HFF-Myc (cell line): Measurements from ENCODE around the gene HMGN3.

Source experiments
- DNase-seq: peaks from one replicate; pipeline ENCODE4 v3.0.0-alpha.2; 2011; ENCODE audit warnings: low read depth; ENCODE audit errors: extremely low read depth
- H3K4me3 ChIP-seq: replicated peaks from 2 replicates; pipeline ENCODE4 v1.5.1; 2011; ENCODE audit warnings: low read depth, mild to moderate bottlenecking, control low read depth, low read length
- TF ChIP-seq, protein P1 (sequence below): IDR thresholded peaks from 2 replicates; pipeline ENCODE4 v1.5.1; 2012; ENCODE audit warnings: mild to moderate bottlenecking, low read depth, low read length, control low read depth; ENCODE audit errors: missing control alignments

Gene HMGN3

DNA sequence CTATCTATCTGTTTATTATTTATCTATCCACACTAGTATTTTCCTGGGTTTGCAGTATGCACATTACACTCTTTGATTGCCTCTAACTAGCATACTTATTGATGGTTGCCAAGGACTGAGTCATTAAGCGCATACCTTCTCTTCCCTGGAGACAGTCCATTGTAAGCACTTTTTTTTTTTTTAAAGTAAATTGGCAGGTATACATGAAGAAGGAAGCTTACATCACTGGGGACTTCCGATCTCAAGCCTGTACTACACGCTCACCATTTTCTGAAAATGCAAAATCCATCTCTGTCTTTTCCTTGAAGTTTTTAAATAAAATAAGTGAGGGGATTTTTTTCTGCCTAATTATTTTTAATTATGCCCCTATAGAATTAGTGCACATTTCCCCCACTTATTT lies 63.5 kb downstream of the HMGN3 start:
- TF ChIP-seq, protein P1, sequence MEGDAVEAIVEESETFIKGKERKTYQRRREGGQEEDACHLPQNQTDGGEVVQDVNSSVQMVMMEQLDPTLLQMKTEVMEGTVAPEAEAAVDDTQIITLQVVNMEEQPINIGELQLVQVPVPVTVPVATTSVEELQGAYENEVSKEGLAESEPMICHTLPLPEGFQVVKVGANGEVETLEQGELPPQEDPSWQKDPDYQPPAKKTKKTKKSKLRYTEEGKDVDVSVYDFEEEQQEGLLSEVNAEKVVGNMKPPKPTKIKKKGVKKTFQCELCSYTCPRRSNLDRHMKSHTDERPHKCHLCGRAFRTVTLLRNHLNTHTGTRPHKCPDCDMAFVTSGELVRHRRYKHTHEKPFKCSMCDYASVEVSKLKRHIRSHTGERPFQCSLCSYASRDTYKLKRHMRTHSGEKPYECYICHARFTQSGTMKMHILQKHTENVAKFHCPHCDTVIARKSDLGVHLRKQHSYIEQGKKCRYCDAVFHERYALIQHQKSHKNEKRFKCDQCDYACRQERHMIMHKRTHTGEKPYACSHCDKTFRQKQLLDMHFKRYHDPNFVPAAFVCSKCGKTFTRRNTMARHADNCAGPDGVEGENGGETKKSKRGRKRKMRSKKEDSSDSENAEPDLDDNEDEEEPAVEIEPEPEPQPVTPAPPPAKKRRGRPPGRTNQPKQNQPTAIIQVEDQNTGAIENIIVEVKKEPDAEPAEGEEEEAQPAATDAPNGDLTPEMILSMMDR, result no peak
- no peak for DNase-seq
- no peak overlapping the region for H3K4me3 ChIP-seq

- TF ChIP-seq, protein P1, result no peak
- no peak overlapping the region for H3K4me3 ChIP-seq
- no peak for DNase-seq
Measured at GRCh38 chr6:79170431-79170830, 64.1 kb downstream of the HMGN3 start.

GRCh38 chr6:79168695-79168980 lies 65.8 kb downstream of the HMGN3 start:
- TF ChIP-seq, protein P1, result no peak
- DNase-seq, result no peak
- H3K4me3 ChIP-seq, result no peak overlapping the region

GRCh38 chr6:79167931-79168694 lies 66.4 kb downstream of the HMGN3 start:
- no peak overlapping the region for H3K4me3 ChIP-seq
- TF ChIP-seq, protein P1, result no peak
- no peak for DNase-seq

DNA sequence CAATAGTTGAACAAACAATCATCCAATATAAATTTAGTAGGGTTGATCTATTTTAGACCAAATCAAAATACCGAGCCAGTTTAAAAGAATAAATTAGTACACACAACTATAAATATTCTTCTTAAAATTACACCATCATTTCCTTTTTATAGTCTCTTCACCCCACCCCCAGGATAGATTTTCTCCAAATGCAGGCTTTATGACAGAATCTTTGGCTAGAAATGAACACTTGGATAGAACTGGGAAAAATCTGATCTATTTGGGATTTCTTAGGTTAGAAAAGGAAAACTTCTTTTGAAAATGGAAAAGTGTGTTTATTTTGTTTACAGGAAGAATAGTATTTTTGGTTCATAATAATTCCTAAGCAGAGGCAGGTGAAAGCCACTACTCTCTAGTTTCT lies 74.6 kb downstream of the HMGN3 start:
- no peak for DNase-seq
- TF ChIP-seq, protein P1, result no peak
- no peak overlapping the region for H3K4me3 ChIP-seq

DNA sequence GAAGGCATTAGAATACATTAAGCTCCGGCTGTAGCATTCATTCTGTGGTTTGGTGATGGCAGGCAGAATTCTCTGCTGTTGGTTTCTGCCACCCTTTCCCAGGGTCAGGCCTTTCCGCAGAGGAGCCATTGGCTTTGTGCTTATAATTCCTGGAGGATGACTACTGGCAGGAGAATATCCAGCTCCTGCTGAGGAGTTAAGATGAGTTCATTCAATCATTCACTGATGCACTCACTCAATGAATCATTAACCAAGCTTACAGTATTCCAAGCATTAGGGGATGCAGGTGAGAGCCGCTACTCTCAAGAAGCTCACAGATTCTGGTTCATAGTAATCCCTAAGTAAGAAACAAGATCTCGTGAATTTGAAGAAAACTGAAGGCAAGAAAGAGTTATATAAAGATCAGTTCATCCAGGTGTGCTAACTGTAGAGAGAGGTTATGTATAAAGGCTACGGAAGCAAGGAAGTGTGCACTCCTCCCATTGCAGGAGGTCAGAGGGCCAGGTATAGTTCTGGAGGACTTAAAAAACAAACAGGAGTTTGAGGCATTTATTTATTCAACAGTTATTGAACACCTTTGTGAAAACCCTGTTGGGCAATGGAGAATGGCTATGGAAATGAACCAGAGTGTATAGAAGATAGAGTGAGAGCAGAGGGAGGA lies 75.5 kb downstream of the HMGN3 start:
- TF ChIP-seq, protein P1, result no peak
- no peak for DNase-seq
- no peak overlapping the region for H3K4me3 ChIP-seq
